KMS-11 (cell line): ENCODE data around the gene FAM222A.

Experiments used
- H2AFZ ChIP-seq: fragments of 200-600 bp; sonication (generic); 2 replicates; pipeline ENCODE4 v1.6.1; 2016; ENCODE audit warnings: antibody characterized with exemption, mixed run types, low read depth
- H3K27ac ChIP-seq: fragments of 200-600 bp; sonication (generic); 2 replicates; pipeline ENCODE4 v1.6.1; 2016; ENCODE audit warnings: mild to moderate bottlenecking, mixed run types
- H3K27me3 ChIP-seq: fragments of 200-600 bp; sonication (generic); 2 replicates; pipeline ENCODE4 v1.6.1; 2017; ENCODE audit warnings: mild to moderate bottlenecking, low read depth, mixed run types, moderate library complexity; ENCODE audit not compliant: insufficient read depth
- H3K36me3 ChIP-seq: fragments of 200-600 bp; sonication (generic); 2 replicates; pipeline ENCODE4 v1.6.1; 2017; ENCODE audit warnings: mild to moderate bottlenecking, mixed run types; ENCODE audit not compliant: insufficient read depth
- H3K4me1 ChIP-seq: fragments of 200-600 bp; sonication (generic); 2 replicates; pipeline ENCODE4 v1.6.1; 2016; ENCODE audit warnings: mild to moderate bottlenecking, low read depth, mixed run types; ENCODE audit not compliant: poor library complexity, severe bottlenecking
- H3K4me2 ChIP-seq: fragments of 200-600 bp; sonication (generic); 2 replicates; pipeline ENCODE4 v1.7.0; 2016; ENCODE audit warnings: mild to moderate bottlenecking, mixed run types
- H3K4me3 ChIP-seq: fragments of 200-600 bp; sonication (generic); IDR thresholded peaks from 2 replicates; pipeline ENCODE4 v1.6.1; 2017; ENCODE audit warnings: low read depth, low read length, mixed read lengths; ENCODE audit not compliant: insufficient read depth
- H3K79me2 ChIP-seq: fragments of 200-600 bp; sonication (generic); 2 replicates; pipeline ENCODE4 v1.6.1; 2016; ENCODE audit warnings: low read depth, mixed run types; ENCODE audit not compliant: insufficient read depth
- H3K9ac ChIP-seq: fragments of 200-600 bp; sonication (generic); 2 replicates; pipeline ENCODE4 v1.6.1; 2016; ENCODE audit warnings: mild to moderate bottlenecking, mixed run types
- H4K20me1 ChIP-seq: fragments of 200-600 bp; sonication (generic); 2 replicates; pipeline ENCODE4 v1.6.1; 2016; ENCODE audit warnings: mild to moderate bottlenecking, mixed run types; ENCODE audit not compliant: insufficient read depth
- TF ChIP-seq, protein P1 (sequence below): fragments of 200-600 bp; sonication (generic); conservative IDR thresholded peaks from 2 replicates; pipeline ENCODE4 v1.6.1; 2017; ENCODE audit warnings: low read depth, mild to moderate bottlenecking, antibody characterized with exemption, low read length, moderate library complexity, mixed read lengths

FAM222A gene

DNA sequence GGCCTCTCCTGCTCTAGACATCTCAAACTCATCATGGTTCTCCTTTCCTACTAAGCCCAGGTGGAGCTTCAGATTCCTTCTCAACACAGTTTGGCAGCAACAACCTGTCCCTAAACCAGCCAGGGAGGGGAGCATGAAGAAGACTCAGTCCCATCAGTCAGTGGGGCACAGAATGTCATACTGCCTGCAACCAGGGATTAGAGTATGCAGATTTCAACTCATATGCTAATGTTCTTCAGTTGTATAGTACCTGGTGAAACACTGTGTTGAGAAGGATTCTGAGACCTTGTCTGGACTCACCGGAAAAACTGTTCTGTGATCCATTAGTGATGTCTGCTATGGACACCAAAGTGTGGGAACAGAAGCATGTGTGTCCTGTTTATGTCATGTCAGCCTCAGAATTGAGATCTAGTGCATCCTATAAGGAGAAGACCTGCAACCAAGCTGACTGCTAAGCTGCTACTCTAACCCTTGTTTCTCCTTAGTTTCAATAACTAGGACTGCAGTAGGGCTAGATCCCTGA is 76.0 kb downstream of the FAM222A start:
- H3K79me2 ChIP-seq, result no peaks in the 10 kb centered on the region
- TF ChIP-seq, protein P1, sequence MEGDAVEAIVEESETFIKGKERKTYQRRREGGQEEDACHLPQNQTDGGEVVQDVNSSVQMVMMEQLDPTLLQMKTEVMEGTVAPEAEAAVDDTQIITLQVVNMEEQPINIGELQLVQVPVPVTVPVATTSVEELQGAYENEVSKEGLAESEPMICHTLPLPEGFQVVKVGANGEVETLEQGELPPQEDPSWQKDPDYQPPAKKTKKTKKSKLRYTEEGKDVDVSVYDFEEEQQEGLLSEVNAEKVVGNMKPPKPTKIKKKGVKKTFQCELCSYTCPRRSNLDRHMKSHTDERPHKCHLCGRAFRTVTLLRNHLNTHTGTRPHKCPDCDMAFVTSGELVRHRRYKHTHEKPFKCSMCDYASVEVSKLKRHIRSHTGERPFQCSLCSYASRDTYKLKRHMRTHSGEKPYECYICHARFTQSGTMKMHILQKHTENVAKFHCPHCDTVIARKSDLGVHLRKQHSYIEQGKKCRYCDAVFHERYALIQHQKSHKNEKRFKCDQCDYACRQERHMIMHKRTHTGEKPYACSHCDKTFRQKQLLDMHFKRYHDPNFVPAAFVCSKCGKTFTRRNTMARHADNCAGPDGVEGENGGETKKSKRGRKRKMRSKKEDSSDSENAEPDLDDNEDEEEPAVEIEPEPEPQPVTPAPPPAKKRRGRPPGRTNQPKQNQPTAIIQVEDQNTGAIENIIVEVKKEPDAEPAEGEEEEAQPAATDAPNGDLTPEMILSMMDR, result no peak

DNA sequence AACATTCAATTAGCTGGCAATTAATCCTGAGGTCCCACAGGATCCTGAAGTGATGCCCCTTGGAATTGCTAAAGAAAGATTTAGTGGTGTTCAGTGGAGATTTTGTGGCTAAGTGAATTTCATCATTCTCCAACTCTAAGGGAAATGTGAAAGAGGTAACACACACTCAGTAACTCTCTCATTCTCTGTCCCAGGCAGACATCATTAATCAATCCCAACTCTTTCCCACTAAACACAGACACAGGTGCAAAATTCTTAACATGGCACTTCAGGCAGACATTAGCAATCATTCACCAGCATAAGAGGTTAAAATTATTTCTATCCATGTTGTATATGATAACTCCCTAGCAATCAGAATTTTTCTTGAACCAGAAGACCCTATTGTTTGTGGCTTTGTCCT is 79.4 kb downstream of the FAM222A start:
- Histone ChIP-seq H3K4me3 (no peak overlapping the region), H3K27me3 (no peaks in the 10 kb centered on the region; the same call in 1 of the 2 replicates)
- TF ChIP-seq, protein P1, result no peak

More for the DNA sequence above, 76.0 kb downstream of the FAM222A start:
- H3K27ac ChIP-seq, result no peak overlapping the region
- no peaks in the 10 kb centered on the region for H3K36me3 ChIP-seq
- no peak overlapping the region for H3K4me3 ChIP-seq
- H3K9ac ChIP-seq, result no peak overlapping the region
- H4K20me1 ChIP-seq, result no peaks in the 10 kb centered on the region
- H2AFZ ChIP-seq, result no peak overlapping the region
- no peak overlapping the region for H3K4me2 ChIP-seq
- no peaks in the 10 kb centered on the region; the same call in 1 of the 2 replicates for H3K27me3 ChIP-seq
- H3K4me1 ChIP-seq, result no peaks in the 10 kb centered on the region

GRCh38 chr12:109793411-109793810 is 79.8 kb downstream of the FAM222A start:
- TF ChIP-seq, protein P1, result no peak
- Histone ChIP-seq H3K4me3 (no peak overlapping the region), H2AFZ (no peak overlapping the region), H3K79me2 (no peaks in the 10 kb centered on the region), H4K20me1 (no peaks in the 10 kb centered on the region), H3K4me1 (no peaks in the 10 kb centered on the region), H3K9ac (no peak overlapping the region), H3K36me3 (no peaks in the 10 kb centered on the region), H3K4me2 (no peak overlapping the region), H3K27ac (no peak overlapping the region), H3K27me3 (no peaks in the 10 kb centered on the region; the same call in 1 of the 2 replicates)

More for the DNA sequence above, 79.4 kb downstream of the FAM222A start:
- Histone ChIP-seq H4K20me1 (no peaks in the 10 kb centered on the region), H3K36me3 (no peaks in the 10 kb centered on the region), H3K4me2 (no peak overlapping the region), H2AFZ (no peak overlapping the region), H3K79me2 (no peaks in the 10 kb centered on the region), H3K4me1 (no peaks in the 10 kb centered on the region), H3K27ac (no peak overlapping the region), H3K9ac (no peak overlapping the region)

DNA sequence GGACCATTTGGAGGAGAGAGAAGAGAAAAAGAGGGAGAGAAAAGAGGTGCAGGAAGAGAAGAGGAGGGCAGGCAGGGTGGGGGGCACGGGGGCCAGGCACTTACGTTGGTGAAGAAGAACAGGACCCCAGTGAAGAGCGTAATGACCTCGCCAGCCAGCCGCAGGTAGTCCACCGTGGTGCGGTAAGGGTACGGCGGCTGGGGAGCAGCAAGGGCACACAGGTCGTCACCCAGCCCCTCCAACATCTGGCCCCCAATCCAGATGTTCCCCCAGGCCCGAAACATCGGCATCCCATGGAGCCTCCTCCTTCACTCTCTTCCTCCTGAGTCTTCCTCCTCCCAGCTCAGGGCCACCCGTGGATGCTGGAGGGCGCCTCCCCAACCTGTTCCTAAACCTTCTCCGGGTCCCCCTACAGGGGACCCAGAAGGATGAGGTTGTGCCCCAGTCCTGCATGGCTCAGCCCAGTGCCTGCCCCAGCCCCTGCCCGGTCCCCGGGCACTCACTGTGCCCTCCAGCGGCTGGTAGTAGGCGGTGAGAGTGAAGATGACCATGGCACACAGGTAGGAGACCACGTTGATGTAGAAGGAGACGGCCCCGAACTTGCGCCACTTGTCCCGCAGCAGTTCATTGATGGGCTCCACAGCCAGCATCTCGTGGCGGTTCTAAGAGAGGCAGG is 80.3 kb downstream of the FAM222A start:
- Histone ChIP-seq H3K9ac (no peak overlapping the region), H3K36me3 (no peaks in the 10 kb centered on the region), H3K4me3 (no peak overlapping the region), H4K20me1 (no peaks in the 10 kb centered on the region), H2AFZ (no peak overlapping the region), H3K4me1 (no peaks in the 10 kb centered on the region), H3K79me2 (no peaks in the 10 kb centered on the region), H3K27ac (no peak overlapping the region), H3K27me3 (no peaks in the 10 kb centered on the region; the same call in 1 of the 2 replicates), H3K4me2 (no peak overlapping the region)
- TF ChIP-seq, protein P1, result no peak
